ENCODE data around the gene NDUFS1. TPM values are rescaled to one million over a fixed set of nuclear protein-coding genes. Genes with fewer than 3 reads are reported as not detected.
"Not testable (repeated sequence)": the region's sequence is repeated elsewhere in the genome, so short reads cannot be mapped to it uniquely, and the experiment has no call there.

The NDUFS1 gene
- polyA plus RNA-seq, 2 donors: 20.7 to 40.9 TPM

- H3K4me3 ChIP-seq (ENCODE audit: low read depth in 1 of 2, low read length in 2 of 2): no peak overlapping the region
- WGBS, 2 donors: 91 to 95% methylated on average over 7 of the region's 7 CpGs
- no peaks in the 10 kb centered on the region for H3K9me3 ChIP-seq (ENCODE audit: control insufficient read depth in 2 of 2, insufficient read depth in 1 of 2, low read depth in 1 of 2, low read length in 1 of 2)
- peaks cover 0 to 2% of the 10 kb centered on the region in 2 donors for H3K36me3 ChIP-seq (ENCODE audit: control insufficient read depth in 2 of 2, insufficient read depth in 2 of 2, low read length in 1 of 2)
- no peaks in the 10 kb centered on the region for H3K4me1 ChIP-seq (ENCODE audit: control insufficient read depth in 2 of 2, insufficient read depth in 2 of 2, low read length in 1 of 2)
- no peaks in the 10 kb centered on the region for H3K27me3 ChIP-seq (ENCODE audit: control insufficient read depth in 1 of 2, insufficient read depth in 2 of 2, low read length in 2 of 2)
- H3K27ac ChIP-seq (ENCODE audit: low read depth in 2 of 2, low read length in 1 of 2): no peak overlapping the region
Measured at GRCh38 chr2:206112846-206113547, 46.2 kb downstream of the NDUFS1 start.

- H3K4me3 ChIP-seq (ENCODE audit: low read depth in 1 of 2, low read length in 2 of 2): no peak overlapping the region
- H3K27me3 ChIP-seq (ENCODE audit: control insufficient read depth in 1 of 2, insufficient read depth in 2 of 2, low read length in 2 of 2): no peaks in the 10 kb centered on the region
- peaks cover 0 to 2% of the 10 kb centered on the region in 2 donors for H3K36me3 ChIP-seq (ENCODE audit: control insufficient read depth in 2 of 2, insufficient read depth in 2 of 2, low read length in 1 of 2)
- WGBS, 2 donors: 94 to 95% methylated on average over 3 of the region's 3 CpGs
- no peaks in the 10 kb centered on the region for H3K9me3 ChIP-seq (ENCODE audit: control insufficient read depth in 2 of 2, insufficient read depth in 1 of 2, low read depth in 1 of 2, low read length in 1 of 2)
- H3K4me1 ChIP-seq (ENCODE audit: control insufficient read depth in 2 of 2, insufficient read depth in 2 of 2, low read length in 1 of 2): no peaks in the 10 kb centered on the region
- no peak overlapping the region for H3K27ac ChIP-seq (ENCODE audit: low read depth in 2 of 2, low read length in 1 of 2)
Measured at GRCh38 chr2:206112108-206112507, 47.1 kb downstream of the NDUFS1 start.

- Histone ChIP-seq H3K4me1 (ENCODE audit: control insufficient read depth in 2 of 2, insufficient read depth in 2 of 2, low read length in 1 of 2) (no peaks in the 10 kb centered on the region), H3K36me3 (ENCODE audit: control insufficient read depth in 2 of 2, insufficient read depth in 2 of 2, low read length in 1 of 2) (peaks cover 0 to 2% of the 10 kb centered on the region in 2 donors), H3K27me3 (ENCODE audit: control insufficient read depth in 1 of 2, insufficient read depth in 2 of 2, low read length in 2 of 2) (no peaks in the 10 kb centered on the region), H3K9me3 (ENCODE audit: control insufficient read depth in 2 of 2, insufficient read depth in 1 of 2, low read depth in 1 of 2, low read length in 1 of 2) (no peaks in the 10 kb centered on the region), H3K4me3 (ENCODE audit: low read depth in 1 of 2, low read length in 2 of 2) (no peak overlapping the region), H3K27ac (ENCODE audit: low read depth in 2 of 2, low read length in 1 of 2) (no peak overlapping the region)
- 80% methylated on average over 7 of the region's 7 CpGs for WGBS, 2 donors
Measured at GRCh38 chr2:206108713-206109112, 50.5 kb downstream of the NDUFS1 start.

- Histone ChIP-seq H3K27ac (ENCODE audit: low read depth in 2 of 2, low read length in 1 of 2) (no peak overlapping the region), H3K27me3 (ENCODE audit: control insufficient read depth in 1 of 2, insufficient read depth in 2 of 2, low read length in 2 of 2) (no peaks in the 10 kb centered on the region), H3K4me3 (ENCODE audit: low read depth in 1 of 2, low read length in 2 of 2) (no peak overlapping the region), H3K9me3 (ENCODE audit: control insufficient read depth in 2 of 2, insufficient read depth in 1 of 2, low read depth in 1 of 2, low read length in 1 of 2) (no peaks in the 10 kb centered on the region), H3K4me1 (ENCODE audit: control insufficient read depth in 2 of 2, insufficient read depth in 2 of 2, low read length in 1 of 2) (no peaks in the 10 kb centered on the region), H3K36me3 (ENCODE audit: control insufficient read depth in 2 of 2, insufficient read depth in 2 of 2, low read length in 1 of 2) (no peaks in the 10 kb centered on the region)
- 96 to 98% methylated on average over 5 of the region's 5 CpGs for WGBS, 2 donors
Measured at GRCh38 chr2:206105541-206105940, 53.7 kb downstream of the NDUFS1 start.

- no peaks in the 10 kb centered on the region for H3K27me3 ChIP-seq (ENCODE audit: control insufficient read depth in 1 of 2, insufficient read depth in 2 of 2, low read length in 2 of 2)
- no peak overlapping the region for H3K27ac ChIP-seq (ENCODE audit: low read depth in 2 of 2, low read length in 1 of 2)
- H3K4me3 ChIP-seq (ENCODE audit: low read depth in 1 of 2, low read length in 2 of 2): no peak overlapping the region
- H3K9me3 ChIP-seq (ENCODE audit: control insufficient read depth in 2 of 2, insufficient read depth in 1 of 2, low read depth in 1 of 2, low read length in 1 of 2): no peaks in the 10 kb centered on the region
- no peaks in the 10 kb centered on the region for H3K36me3 ChIP-seq (ENCODE audit: control insufficient read depth in 2 of 2, insufficient read depth in 2 of 2, low read length in 1 of 2)
- 88 to 92% methylated on average over 4 of the region's 4 CpGs for WGBS, 2 donors
- H3K4me1 ChIP-seq (ENCODE audit: control insufficient read depth in 2 of 2, insufficient read depth in 2 of 2, low read length in 1 of 2): no peaks in the 10 kb centered on the region
Measured at GRCh38 chr2:206105038-206105437, 54.2 kb downstream of the NDUFS1 start.

- WGBS, 2 donors: 89 to 92% methylated on average over 19 of the region's 19 CpGs
- H3K4me3 ChIP-seq (ENCODE audit: low read depth in 1 of 2, low read length in 2 of 2); H3K27me3 ChIP-seq (ENCODE audit: control insufficient read depth in 1 of 2, insufficient read depth in 2 of 2, low read length in 2 of 2); H3K36me3 ChIP-seq (ENCODE audit: control insufficient read depth in 2 of 2, insufficient read depth in 2 of 2, low read length in 1 of 2); H3K9me3 ChIP-seq (ENCODE audit: control insufficient read depth in 2 of 2, insufficient read depth in 1 of 2, low read depth in 1 of 2, low read length in 1 of 2); H3K4me1 ChIP-seq (ENCODE audit: control insufficient read depth in 2 of 2, insufficient read depth in 2 of 2, low read length in 1 of 2); H3K27ac ChIP-seq (ENCODE audit: low read depth in 2 of 2, low read length in 1 of 2): not testable (repeated sequence)
Measured at GRCh38 chr2:206098872-206099271, 60.4 kb downstream of the NDUFS1 start.

GRCh38 chr2:206098471-206098870, 60.8 kb downstream of the NDUFS1 start:
- 89 to 94% methylated on average over 9 of the region's 9 CpGs for WGBS, 2 donors
- no peak overlapping the region for H3K27ac ChIP-seq (ENCODE audit: low read depth in 2 of 2, low read length in 1 of 2)
- H3K36me3 ChIP-seq (ENCODE audit: control insufficient read depth in 2 of 2, insufficient read depth in 2 of 2, low read length in 1 of 2): no peaks in the 10 kb centered on the region

GRCh38 chr2:206096876-206097275, 62.4 kb downstream of the NDUFS1 start:
- Histone ChIP-seq H3K36me3 (ENCODE audit: control insufficient read depth in 2 of 2, insufficient read depth in 2 of 2, low read length in 1 of 2) (no peaks in the 10 kb centered on the region), H3K27ac (ENCODE audit: low read depth in 2 of 2, low read length in 1 of 2) (no peak overlapping the region)
- WGBS, 2 donors: 95 to 96% methylated on average over 2 of the region's 2 CpGs

More at GRCh38 chr2:206098471-206098870, 60.8 kb downstream of the NDUFS1 start:
- no peak overlapping the region for H3K4me3 ChIP-seq (ENCODE audit: low read depth in 1 of 2, low read length in 2 of 2)
- H3K4me1 ChIP-seq (ENCODE audit: control insufficient read depth in 2 of 2, insufficient read depth in 2 of 2, low read length in 1 of 2): no peaks in the 10 kb centered on the region
- H3K9me3 ChIP-seq (ENCODE audit: control insufficient read depth in 2 of 2, insufficient read depth in 1 of 2, low read depth in 1 of 2, low read length in 1 of 2): no peaks in the 10 kb centered on the region
- no peaks in the 10 kb centered on the region for H3K27me3 ChIP-seq (ENCODE audit: control insufficient read depth in 1 of 2, insufficient read depth in 2 of 2, low read length in 2 of 2)

GRCh38 chr2:206095536-206096332, 63.5 kb downstream of the NDUFS1 start:
- Histone ChIP-seq H3K4me3 (ENCODE audit: low read depth in 1 of 2, low read length in 2 of 2) (no peak overlapping the region), H3K27me3 (ENCODE audit: control insufficient read depth in 1 of 2, insufficient read depth in 2 of 2, low read length in 2 of 2) (no peaks in the 10 kb centered on the region), H3K36me3 (ENCODE audit: control insufficient read depth in 2 of 2, insufficient read depth in 2 of 2, low read length in 1 of 2) (no peaks in the 10 kb centered on the region), H3K4me1 (ENCODE audit: control insufficient read depth in 2 of 2, insufficient read depth in 2 of 2, low read length in 1 of 2) (no peaks in the 10 kb centered on the region), H3K27ac (ENCODE audit: low read depth in 2 of 2, low read length in 1 of 2) (no peak overlapping the region), H3K9me3 (ENCODE audit: control insufficient read depth in 2 of 2, insufficient read depth in 1 of 2, low read depth in 1 of 2, low read length in 1 of 2) (no peaks in the 10 kb centered on the region)
- 66 to 69% methylated on average over 3 of the region's 3 CpGs for WGBS, 2 donors

More at GRCh38 chr2:206096876-206097275, 62.4 kb downstream of the NDUFS1 start:
- Histone ChIP-seq H3K4me1 (ENCODE audit: control insufficient read depth in 2 of 2, insufficient read depth in 2 of 2, low read length in 1 of 2) (no peaks in the 10 kb centered on the region), H3K4me3 (ENCODE audit: low read depth in 1 of 2, low read length in 2 of 2) (no peak overlapping the region), H3K27me3 (ENCODE audit: control insufficient read depth in 1 of 2, insufficient read depth in 2 of 2, low read length in 2 of 2) (no peaks in the 10 kb centered on the region), H3K9me3 (ENCODE audit: control insufficient read depth in 2 of 2, insufficient read depth in 1 of 2, low read depth in 1 of 2, low read length in 1 of 2) (no peaks in the 10 kb centered on the region)

Measured in esophagus (tissue), 2 donors.